HG02870 (cell line): ENCODE measurements around the gene ASIC1.

Source experiments
- ATAC-seq: cut with Tn5 transposase; IDR thresholded peaks from one replicate; pipeline ENCODE4 v1.9.1; 2021; ENCODE audit warnings: mild to moderate bottlenecking, moderate library complexity; ENCODE audit not compliant: unreplicated experiment

The ASIC1 gene

GRCh38 chr12:50106907-50107306, 49.5 kb downstream of the ASIC1 start:
- no peak for ATAC-seq

- no peak for ATAC-seq
Observed at GRCh38 chr12:50107416-50108268, 50.2 kb downstream of the ASIC1 start.

- no peak for ATAC-seq
Observed at GRCh38 chr12:50109319-50109718, 51.9 kb downstream of the ASIC1 start.

GRCh38 chr12:50110127-50110761, 52.8 kb downstream of the ASIC1 start:
- ATAC-seq = no peak

- ATAC-seq = no peak
Observed at GRCh38 chr12:50110762-50111351, 53.5 kb downstream of the ASIC1 start.

GRCh38 chr12:50111395-50111692, 53.9 kb downstream of the ASIC1 start:
- ATAC-seq = no peak

GRCh38 chr12:50111693-50112455, 54.5 kb downstream of the ASIC1 start, which contains the start of gene COX14:
TSS of gene COX14 (plus strand) at chr12:50112236. CDS start at chr12:50120044, 7,808 bp downstream.
- peak; percentile 83 for ATAC-seq

GRCh38 chr12:50112456-50113218, 55.2 kb downstream of the ASIC1 start:
- no peak for ATAC-seq

GRCh38 chr12:50117057-50117622, 59.7 kb downstream of the ASIC1 start:
- no peak for ATAC-seq

- no peak for ATAC-seq
Observed at GRCh38 chr12:50119387-50119786, 62.0 kb downstream of the ASIC1 start.

- no peak for ATAC-seq
Observed at GRCh38 chr12:50120521-50120920, 63.1 kb downstream of the ASIC1 start.

GRCh38 chr12:50120953-50121352, 63.6 kb downstream of the ASIC1 start:
- no peak for ATAC-seq

GRCh38 chr12:50121641-50122040, 64.2 kb downstream of the ASIC1 start:
- no peak for ATAC-seq

- no peak for ATAC-seq
Observed at GRCh38 chr12:50123203-50123602, 65.8 kb downstream of the ASIC1 start.

GRCh38 chr12:50127546-50127945, 70.2 kb downstream of the ASIC1 start:
- ATAC-seq = no peak

GRCh38 chr12:50129290-50129689, 71.9 kb downstream of the ASIC1 start:
- no peak for ATAC-seq

GRCh38 chr12:50132505-50133135, 75.2 kb downstream of the ASIC1 start:
- no peak for ATAC-seq
